NCI-H774 (cell line): ENCODE results near the gene PLEK2.
"Not testable (repeated sequence)": the region's sequence is repeated elsewhere in the genome, so short reads cannot be mapped to it uniquely, and the experiment has no call there.

Experiments
- DNase-seq: peaks from one replicate; lab custom pipeline; 2025; lab: John Stamatoyannopoulos, UW

The PLEK2 gene

DNA sequence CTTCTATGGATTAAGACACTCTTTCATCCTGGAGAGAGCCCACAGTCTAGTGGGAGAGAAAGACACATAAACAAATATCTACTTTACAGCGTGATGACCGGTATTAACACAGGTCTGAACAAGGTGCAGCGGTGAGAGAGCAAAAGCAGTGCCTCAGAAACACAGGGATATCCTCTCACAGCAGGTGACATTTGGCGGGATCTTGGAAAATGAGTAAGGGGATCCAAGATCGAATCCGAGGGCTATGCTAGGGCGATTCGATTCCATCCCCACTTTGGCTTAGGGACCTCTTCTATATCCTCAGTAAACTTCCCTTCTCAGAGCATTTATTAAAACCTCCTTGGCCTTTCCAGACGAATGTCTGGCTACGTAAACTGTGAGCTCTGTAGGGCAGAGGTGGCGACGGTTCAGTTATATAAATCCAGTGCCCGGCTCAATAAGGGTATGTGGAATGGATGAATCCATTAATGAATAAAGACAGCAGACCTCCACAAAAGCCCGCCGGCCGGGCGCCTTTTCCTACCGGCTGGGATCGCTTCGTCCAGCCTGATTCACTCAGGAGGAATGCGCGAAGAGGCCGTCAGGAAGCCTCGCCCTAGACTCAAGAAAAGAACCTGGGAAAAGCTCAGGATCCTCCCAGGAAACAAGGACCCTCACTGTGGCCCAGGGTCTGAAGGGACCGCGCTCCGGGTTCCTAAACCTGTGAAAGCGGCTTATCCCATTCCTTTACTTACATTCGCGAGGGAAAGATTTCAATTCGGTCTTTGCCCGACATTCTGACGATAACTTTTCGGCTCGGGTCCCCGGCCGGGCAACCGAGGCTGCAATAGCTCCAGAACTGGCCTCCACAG, 52.8 kb downstream of the PLEK2 start:
- DNase-seq = no peak

DNA sequence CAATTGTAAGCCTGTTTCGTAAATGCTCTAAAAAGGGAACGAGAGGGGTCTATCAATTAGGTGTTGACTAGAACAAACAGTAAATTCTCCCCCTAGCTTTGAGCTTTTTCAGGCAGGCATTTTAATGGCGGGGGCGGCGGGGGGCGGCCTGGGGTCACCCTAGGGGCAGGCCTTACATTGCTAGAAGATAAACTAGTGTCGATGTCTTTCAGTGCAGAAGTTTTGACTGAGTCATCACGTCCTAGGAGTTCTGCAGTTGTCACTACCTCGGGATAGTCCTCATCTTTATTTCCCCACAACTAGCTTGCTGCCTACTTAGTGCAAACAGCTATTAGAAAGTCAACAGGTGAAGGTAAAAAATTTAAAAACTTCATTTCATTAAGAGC, 54.0 kb downstream of the PLEK2 start:
- no peak for DNase-seq

DNA sequence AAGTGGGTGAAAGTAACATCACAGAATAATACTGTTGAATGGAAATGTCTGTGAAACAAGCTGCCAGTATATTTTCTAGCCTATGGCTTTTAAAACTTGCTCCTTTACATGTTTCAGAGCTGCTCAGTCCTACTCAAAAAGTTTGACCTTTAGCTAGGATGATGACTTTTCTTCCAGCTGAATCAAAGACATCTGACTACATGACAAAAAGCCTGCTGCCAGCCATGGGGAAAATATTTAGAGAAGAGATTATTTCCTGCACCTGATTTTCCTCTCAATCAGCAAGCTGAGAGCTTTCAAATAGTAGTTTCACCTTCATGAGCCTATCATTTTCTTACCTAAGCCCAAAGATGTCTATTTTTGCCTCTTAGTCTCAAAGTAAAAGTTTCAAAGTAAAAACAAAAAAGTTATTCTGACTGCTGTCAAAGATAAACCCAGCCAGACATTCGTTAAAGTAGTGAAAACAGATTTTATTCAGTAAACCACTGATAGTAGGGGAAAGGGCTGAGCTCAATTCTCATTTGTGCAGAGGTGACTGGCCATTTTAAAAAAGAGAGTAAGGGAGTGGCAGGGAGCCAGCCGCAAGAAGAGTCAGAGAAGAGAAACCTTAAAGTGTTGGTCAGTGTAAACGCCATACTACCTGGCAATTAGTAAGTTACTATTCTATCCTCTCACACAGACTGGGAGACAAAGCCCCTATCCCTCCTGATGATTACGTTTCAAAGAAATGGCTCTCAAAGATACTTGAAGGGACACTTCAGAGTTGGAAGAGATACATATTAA, 54.6 kb downstream of the PLEK2 start:
- DNase-seq = no peak

GRCh38 chr14:67352055-67352454, 59.9 kb downstream of the PLEK2 start:
- DNase-seq = no peak

- DNase-seq = no peak
These were observed 66.4 kb downstream of the PLEK2 start for GRCh38 chr14:67345583-67345982.

DNA sequence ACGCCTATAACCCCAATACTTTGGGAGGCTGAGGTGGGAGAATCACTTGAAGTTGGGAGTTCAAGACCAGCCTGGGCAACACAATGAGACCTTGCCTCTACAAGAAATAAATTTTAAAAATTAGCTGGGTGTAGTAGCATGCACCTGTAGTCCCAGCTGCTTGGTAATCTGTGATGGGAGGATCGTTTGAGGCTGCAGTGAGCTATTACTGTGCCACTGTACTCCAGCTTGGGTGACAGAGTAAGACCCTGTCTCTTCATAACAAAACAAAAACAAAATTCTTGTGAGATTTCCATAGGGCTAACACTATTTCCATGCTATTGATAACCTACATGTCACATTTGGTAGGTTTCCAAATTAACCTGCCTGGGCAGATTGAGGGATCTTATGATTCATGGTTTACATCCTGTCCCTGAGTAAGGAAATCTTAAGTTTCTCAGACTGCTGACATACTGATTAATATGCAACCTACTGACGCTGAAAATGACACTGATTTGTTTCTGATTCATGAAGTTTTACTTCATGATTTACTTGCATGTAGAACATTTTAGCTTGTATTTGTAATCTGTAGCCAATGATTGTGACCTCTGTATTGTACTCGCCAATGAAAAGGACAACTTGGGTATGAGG, 68.2 kb downstream of the PLEK2 start:
- DNase-seq = no peak

- DNase-seq = not testable (repeated sequence)
These were observed 70.7 kb downstream of the PLEK2 start for GRCh38 chr14:67341231-67341630.
